WERI-Rb-1 (cell line): ENCODE results near the gene TCF19.
"Not testable (repeated sequence)": the region's sequence is repeated elsewhere in the genome, so short reads cannot be mapped to it uniquely, and the experiment has no call there.

Source experiments
- DNase-seq: peaks from one replicate; pipeline ENCODE4 v3.0.0-alpha.2; 2020
- H3K27ac ChIP-seq: fragments of 250-450 bp; sonication (Bioruptor Pico); 2 replicates; pipeline ENCODE4 v1.5.1; 2020; ENCODE audit warnings: mild to moderate bottlenecking, moderate library complexity
- H3K27me3 ChIP-seq: fragments of 250-450 bp; sonication (Bioruptor Pico); 2 replicates; pipeline ENCODE4 v1.5.1; 2021; ENCODE audit warnings: mild to moderate bottlenecking, low read depth, moderate library complexity; ENCODE audit not compliant: insufficient read depth, severe bottlenecking
- H3K36me3 ChIP-seq: fragments of 250-450 bp; sonication (Bioruptor Pico); 2 replicates; pipeline ENCODE4 v1.5.1; 2020; ENCODE audit warnings: mild to moderate bottlenecking, moderate library complexity
- H3K4me3 ChIP-seq: 2 replicates; pipeline ENCODE4 v1.5.1; 2011; ENCODE audit warnings: low read depth, mild to moderate bottlenecking, control low read depth, low read length
- H3K9me3 ChIP-seq: fragments of 250-450 bp; sonication (Bioruptor Pico); 2 replicates; pipeline ENCODE4 v1.5.1; 2021; ENCODE audit warnings: mild to moderate bottlenecking, moderate library complexity; ENCODE audit not compliant: severe bottlenecking
- TF ChIP-seq, protein P1 (sequence below): IDR thresholded peaks from 2 replicates; pipeline ENCODE4 v1.5.1; 2011; ENCODE audit warnings: low read depth, mild to moderate bottlenecking, control low read depth, inconsistent platforms, low read length

Gene TCF19

DNA sequence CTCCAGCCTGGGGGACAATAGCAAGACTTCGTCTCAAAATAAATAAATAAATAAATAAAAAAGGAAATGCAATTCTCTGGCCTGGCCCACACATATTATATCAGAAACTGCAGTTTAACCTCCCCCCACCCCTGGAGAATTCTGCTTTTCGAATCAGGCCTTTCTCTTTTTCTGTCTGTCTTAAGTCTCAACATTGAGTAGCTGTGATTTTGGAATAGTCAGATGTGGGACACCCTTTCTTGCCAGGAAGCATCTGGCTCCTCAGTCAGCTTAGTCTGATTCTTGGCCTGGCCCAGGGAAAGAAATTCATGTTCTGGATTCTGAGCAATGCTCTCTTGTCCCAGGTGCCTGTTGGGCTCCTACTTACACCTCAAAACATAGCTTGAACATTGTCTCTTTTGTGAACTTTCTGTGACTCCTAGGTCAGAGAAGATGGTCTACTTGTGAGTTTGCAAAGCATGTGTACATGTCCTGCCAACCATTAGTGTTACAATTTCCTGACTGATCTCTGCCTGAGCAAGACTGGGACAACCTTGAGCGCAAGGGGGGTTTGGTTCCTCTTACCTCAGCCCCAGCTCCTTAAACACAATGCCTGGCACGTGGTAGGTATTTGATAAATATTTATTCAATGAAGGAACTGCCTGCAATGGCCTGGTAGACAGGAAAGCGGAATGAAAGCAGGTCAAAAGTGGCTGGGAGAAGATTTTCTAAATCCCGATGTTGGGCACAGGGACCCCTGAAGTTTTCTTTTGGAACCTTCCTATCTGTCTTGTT is 35.9 kb downstream of the TCF19 start:
- TF ChIP-seq, protein P1, sequence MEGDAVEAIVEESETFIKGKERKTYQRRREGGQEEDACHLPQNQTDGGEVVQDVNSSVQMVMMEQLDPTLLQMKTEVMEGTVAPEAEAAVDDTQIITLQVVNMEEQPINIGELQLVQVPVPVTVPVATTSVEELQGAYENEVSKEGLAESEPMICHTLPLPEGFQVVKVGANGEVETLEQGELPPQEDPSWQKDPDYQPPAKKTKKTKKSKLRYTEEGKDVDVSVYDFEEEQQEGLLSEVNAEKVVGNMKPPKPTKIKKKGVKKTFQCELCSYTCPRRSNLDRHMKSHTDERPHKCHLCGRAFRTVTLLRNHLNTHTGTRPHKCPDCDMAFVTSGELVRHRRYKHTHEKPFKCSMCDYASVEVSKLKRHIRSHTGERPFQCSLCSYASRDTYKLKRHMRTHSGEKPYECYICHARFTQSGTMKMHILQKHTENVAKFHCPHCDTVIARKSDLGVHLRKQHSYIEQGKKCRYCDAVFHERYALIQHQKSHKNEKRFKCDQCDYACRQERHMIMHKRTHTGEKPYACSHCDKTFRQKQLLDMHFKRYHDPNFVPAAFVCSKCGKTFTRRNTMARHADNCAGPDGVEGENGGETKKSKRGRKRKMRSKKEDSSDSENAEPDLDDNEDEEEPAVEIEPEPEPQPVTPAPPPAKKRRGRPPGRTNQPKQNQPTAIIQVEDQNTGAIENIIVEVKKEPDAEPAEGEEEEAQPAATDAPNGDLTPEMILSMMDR: no peak
- H3K9me3 ChIP-seq: peaks cover 4% of the 10 kb centered on the region
- no peaks in the 10 kb centered on the region for H3K27me3 ChIP-seq
- DNase-seq: no peak
- H3K4me3 ChIP-seq: no peak overlapping the region
- H3K27ac ChIP-seq: no peak overlapping the region
- no peaks in the 10 kb centered on the region for H3K36me3 ChIP-seq

DNA sequence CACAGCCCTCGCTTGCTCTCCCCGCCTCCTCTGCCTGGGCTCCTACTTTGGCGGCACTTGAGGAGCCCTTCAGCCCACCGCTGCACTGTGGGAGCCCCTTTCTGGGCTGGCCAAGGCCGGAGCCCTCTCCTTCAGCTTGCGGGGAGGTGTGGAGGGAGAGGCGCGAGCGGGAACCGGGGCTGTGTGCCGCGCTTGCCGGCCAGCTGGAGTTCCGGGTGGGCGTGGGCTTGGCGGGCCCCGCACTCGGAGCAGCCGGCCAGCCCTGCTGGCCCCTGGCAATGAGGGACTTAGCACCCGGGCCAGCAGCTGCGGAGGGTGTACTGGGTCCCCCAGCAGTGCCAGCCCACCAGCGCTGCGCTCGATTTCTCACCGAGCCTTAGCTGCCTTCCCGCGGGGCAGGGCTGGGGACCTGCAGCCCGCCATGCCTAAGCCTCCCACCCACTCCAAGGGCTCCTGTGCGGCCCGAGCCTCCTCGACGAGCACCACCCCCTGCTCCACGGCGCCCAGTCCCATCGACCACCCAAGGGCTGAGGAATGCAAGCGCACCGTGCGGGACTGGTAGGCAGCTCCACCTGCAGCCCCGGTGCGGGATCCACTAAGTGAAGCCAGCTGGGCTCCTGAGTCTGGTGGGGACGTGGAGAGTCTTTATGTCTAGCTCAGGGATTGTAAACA is 37.1 kb downstream of the TCF19 start:
- H3K36me3 ChIP-seq, H3K4me3 ChIP-seq, H3K27me3 ChIP-seq, DNase-seq, H3K9me3 ChIP-seq, H3K27ac ChIP-seq: not testable (repeated sequence)

DNA sequence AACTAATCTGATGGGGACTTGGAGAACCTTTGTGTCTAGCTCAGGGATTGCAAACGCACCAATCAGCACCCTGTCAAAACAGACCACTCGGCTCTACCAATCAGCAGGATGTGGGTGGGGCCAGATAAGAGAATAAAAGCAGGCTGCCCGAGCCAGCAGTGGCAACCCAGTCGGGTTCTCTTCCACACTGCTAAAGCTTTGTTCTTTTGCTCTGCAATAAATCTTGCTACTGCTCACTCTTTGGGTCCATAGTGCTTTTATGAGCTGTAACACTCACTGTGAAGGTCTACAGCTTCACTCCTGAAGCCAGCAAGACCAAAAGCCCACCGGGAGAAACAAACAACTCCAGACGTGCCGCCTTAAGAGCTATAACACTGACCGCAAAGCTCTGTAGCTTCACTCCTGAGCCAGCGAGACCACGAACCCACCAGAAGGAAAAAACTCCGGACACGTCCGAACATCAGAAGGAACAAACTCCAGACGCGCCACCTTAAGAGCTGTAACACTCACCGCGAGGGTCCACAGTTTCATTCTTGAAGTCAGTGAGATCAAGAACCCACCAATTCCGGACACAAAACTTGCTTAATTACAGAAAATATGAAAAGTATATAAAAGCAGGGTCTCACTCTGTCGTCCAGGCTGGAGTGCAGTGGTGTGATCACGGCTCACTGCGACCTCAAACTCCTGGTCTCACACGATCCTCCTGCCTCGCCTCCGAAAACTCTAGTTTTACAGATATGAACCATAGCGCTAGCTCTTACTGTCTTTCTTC is 38.0 kb downstream of the TCF19 start:
- not testable (repeated sequence) for H3K27me3 ChIP-seq, H3K4me3 ChIP-seq, H3K36me3 ChIP-seq, DNase-seq, H3K27ac ChIP-seq
- H3K9me3 ChIP-seq: peaks cover 10% of the 10 kb centered on the region

DNA sequence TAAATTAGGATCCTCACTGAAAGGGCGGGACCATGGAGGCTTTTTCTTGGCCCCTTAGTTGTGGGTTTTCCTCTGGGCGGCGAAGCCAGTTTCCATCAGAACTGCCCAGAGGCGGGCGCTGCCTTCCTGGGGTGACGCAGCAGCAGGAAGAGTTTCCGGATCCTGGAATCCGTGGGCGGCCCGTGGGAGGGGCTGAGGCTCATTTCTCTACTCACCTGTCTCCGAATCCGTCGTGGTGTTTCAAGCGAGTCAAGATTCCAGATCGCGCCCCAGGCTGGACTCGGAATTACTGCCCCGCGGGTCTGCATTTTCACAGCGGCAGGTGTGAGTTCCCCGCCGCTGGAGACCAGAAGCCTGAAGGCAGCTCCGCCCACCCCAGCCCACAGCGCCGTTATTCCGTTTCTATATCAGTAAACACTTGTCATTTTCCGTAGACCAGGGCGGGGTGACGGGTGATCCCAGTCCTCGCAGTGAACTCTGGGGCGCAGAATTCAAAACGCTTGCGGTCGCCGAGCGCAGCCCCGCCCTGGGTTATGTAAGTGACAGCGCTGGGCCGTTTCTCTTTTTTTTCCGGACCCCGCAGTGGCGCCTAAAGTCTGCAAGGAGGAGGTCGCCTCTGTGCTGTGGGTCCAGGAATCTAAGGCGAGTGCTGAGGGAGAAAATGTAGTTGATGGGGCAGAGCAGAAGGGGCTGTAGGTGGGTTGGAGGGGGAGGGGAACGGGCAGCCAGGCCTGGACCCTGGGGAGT is 39.3 kb downstream of the TCF19 start:
- H3K9me3 ChIP-seq: peaks cover 10% of the 10 kb centered on the region
- H3K36me3 ChIP-seq: no peaks in the 10 kb centered on the region
- peak overlapping the region; percentile 53 for H3K27ac ChIP-seq
- DNase-seq: peak; percentile 92
- H3K4me3 ChIP-seq: peak overlapping the region; percentile 70
- no peaks in the 10 kb centered on the region for H3K27me3 ChIP-seq
- TF ChIP-seq, protein P1: peak; percentile 21; the same call in 1 of the 2 replicates

DNA sequence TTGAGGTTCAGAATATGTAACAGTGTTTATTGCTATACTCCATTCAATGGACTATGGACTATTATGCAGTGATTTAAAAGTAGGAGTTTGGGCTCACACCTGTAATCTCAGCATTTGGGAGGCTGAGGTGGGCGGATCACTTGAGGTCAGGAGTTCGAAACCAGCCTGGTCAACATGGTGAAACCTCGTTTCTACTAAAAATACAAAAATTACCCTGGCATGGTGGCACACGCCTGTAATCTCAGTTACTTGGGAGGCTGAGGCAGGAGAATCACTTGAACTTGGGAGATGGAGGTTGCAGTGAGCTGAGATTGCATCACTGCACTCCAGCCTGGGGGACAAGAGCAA is 40.7 kb downstream of the TCF19 start:
- H3K36me3 ChIP-seq, H3K27me3 ChIP-seq, DNase-seq, H3K4me3 ChIP-seq, H3K27ac ChIP-seq: not testable (repeated sequence)
- H3K9me3 ChIP-seq: peaks cover 10% of the 10 kb centered on the region

DNA sequence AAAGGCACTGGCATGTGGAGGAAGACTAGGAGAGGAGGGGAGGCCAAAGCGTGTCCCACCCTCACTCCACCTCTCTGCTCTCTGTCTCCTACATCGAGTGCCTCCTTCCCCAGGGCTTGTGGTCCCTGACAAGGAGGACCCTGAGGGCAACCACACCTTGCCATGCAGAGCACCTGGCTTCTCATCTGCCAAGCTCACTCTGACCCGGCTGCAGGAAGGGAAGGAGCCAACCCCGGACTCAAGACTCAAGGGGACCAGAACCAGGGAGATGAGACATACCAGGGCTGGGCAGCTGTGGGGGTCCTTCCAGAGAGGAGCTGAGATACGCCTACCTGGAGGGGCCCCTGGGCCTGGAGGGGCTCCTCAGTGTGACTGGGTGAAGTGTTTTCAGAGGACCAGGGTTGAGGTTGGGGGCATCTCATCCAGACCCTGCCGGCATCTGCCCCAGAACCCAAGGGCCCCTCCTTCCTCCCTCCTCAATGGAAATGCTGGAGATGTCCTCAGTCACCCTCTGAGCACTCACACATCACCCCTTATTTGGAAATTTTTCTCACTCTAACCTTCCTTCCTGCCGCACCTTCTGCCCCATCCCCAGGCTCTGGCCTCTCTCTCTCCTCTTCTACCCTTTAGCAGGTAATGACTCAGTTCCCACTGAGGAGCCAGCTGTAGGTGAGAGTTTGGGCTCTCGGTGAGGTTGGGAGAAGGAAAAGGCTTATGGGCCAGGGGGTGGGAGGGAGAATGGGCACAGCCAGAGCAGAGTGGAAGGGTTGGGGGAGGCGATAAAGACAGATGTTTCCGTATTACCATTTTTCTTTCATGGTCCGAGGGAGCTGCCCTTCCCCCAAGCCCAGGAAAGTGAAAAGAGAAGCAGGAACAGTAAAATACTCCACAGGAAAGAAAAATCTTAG is 44.1 kb downstream of the TCF19 start:
- Histone ChIP-seq H3K4me3 (no peak overlapping the region), H3K9me3 (peaks cover 10% of the 10 kb centered on the region), H3K27ac (no peak overlapping the region), H3K36me3 (no peaks in the 10 kb centered on the region), H3K27me3 (no peaks in the 10 kb centered on the region)
- DNase-seq: no peak
- TF ChIP-seq, protein P1: no peak
